ENCODE results near the gene DCTPP1. TPM values are rescaled to one million over a fixed set of nuclear protein-coding genes. Genes with fewer than 3 reads are reported as not detected.
"Not testable (repeated sequence)": the region's sequence is repeated elsewhere in the genome, so short reads cannot be mapped to it uniquely, and the experiment has no call there.

The DCTPP1 gene
- total RNA-seq, 1 donor: 4.1 TPM

- Histone ChIP-seq H3K4me1 (ENCODE audit: insufficient read depth, low read length) (peaks cover 25% of the 10 kb centered on the region), H3K9me3 (ENCODE audit: low read depth, low read length) (no peaks in the 10 kb centered on the region), H3K27me3 (ENCODE audit: insufficient read depth, low read length) (no peaks in the 10 kb centered on the region), H3K4me3 (ENCODE audit: low read length) (peak overlapping the region; percentile 50)
Measured at GRCh38 chr16:30407804-30408534, 21.9 kb downstream of the DCTPP1 start.

- no peaks in the 10 kb centered on the region for H3K9me3 ChIP-seq (ENCODE audit: low read depth, low read length)
- peak within 1 kb of the TSS; percentile 50 for H3K4me3 ChIP-seq (ENCODE audit: low read length)
Measured at GRCh38 chr16:30407102-30407803, 22.6 kb downstream of the DCTPP1 start, which contains the start of gene ZNF771. Gene ZNF771 (plus strand): TSS chr16:30407606. CDS start chr16:30408054, 448 bp downstream.

DNA sequence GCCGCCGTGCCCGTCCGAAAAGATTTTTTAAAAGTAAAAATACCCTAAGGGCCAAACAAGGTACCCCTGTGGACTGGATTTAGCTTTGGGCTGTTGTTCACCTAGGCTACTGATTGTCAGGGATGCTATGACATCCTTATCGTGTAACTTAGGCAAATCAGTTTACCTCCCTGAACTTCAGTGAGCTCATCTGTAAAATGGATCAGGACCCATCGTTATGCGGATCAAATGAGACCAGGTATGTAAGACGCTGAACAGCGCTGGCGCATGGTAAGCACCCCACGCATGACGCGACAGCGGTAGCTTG, 23.1 kb downstream of the DCTPP1 start:
- H3K27me3 ChIP-seq (ENCODE audit: insufficient read depth, low read length): no peaks in the 10 kb centered on the region

More at GRCh38 chr16:30407102-30407803, 22.6 kb downstream of the DCTPP1 start, which contains the start of gene ZNF771:
- Histone ChIP-seq H3K27me3 (ENCODE audit: insufficient read depth, low read length) (no peaks in the 10 kb centered on the region), H3K4me1 (ENCODE audit: insufficient read depth, low read length) (peaks cover 27% of the 10 kb centered on the region)

DNA sequence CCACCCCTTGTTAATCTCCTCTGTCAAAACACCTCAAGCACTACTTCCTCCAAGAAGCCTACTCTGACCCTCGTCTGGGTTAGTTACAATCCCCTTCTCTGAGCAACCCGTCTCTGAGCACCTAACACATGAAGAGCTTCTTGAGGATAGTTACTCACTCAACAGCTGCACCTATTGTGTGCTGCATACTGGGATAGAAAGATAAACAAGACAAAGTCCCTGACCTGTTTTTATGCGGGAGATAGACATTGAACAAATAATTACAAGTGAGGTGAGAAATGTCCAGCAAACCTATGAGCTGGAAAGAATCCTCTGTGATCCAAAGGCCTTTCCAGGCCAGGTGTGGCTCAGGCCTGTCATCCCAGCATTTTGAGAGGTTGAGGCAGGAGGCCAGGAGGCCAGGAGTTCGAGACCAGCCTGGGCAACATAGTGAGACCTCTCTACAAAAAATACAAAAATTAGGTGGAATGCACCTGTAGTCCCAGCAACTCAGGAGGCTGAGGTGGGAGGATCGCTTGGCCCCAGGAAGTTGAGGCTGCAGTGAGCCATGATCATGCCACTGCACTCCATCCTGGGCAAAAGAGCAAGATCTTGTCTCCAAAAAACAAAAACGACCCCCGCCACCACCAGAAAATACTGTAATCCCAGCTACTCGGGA, 27.9 kb downstream of the DCTPP1 start:
- H3K4me1 ChIP-seq (ENCODE audit: insufficient read depth, low read length): peaks cover 42% of the 10 kb centered on the region
- no peaks in the 10 kb centered on the region for H3K9me3 ChIP-seq (ENCODE audit: low read depth, low read length)
- no peak overlapping the region for H3K4me3 ChIP-seq (ENCODE audit: low read length)
- no peaks in the 10 kb centered on the region for H3K27me3 ChIP-seq (ENCODE audit: insufficient read depth, low read length)

More for the DNA sequence above, 23.1 kb downstream of the DCTPP1 start:
- H3K4me3 ChIP-seq (ENCODE audit: low read length): peak overlapping the region; percentile 50
- no peaks in the 10 kb centered on the region for H3K9me3 ChIP-seq (ENCODE audit: low read depth, low read length)
- peaks cover 27% of the 10 kb centered on the region for H3K4me1 ChIP-seq (ENCODE audit: insufficient read depth, low read length)

DNA sequence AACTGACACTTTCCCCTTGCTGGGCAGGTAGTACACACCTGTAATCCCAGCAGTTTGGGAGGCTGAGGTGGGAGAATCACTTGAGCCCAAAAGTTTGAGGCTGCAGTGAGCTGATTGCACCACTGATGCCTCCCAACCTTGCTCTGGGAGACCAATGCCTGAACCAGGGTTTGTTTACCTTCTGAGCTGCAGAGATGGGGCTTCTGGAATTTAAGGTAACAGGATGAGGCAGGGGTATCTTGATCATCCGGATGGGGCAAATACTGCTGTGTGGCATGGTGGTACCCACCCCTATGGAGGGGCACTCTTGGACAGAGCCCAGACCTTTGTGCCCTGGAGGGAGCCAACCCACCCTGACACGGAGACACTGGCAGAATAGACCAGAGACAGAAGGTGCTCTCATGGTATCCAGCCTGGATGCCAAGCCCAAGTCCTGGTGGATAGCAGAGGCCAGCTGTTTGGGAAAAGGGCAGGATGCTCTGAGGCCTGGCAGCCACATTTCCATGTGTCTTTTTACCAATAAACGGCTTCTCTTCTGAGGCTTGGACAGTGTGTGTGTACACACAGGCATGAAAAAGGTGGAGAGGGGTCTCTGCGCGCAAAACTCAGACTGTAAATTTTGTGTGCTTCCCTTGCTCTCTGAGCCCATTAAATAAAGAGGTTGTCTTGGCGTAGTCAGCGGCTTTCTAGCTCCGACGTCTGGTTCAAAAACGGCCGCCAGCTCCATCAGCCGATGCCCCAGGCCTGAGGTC, 30.2 kb downstream of the DCTPP1 start:
- H3K9me3 ChIP-seq (ENCODE audit: low read depth, low read length): no peaks in the 10 kb centered on the region
- no peaks in the 10 kb centered on the region for H3K27me3 ChIP-seq (ENCODE audit: insufficient read depth, low read length)
- peak overlapping the region; percentile 62 for H3K4me3 ChIP-seq (ENCODE audit: low read length)
- H3K4me1 ChIP-seq (ENCODE audit: insufficient read depth, low read length): peaks cover 52% of the 10 kb centered on the region

- H3K27me3 ChIP-seq (ENCODE audit: insufficient read depth, low read length): no peaks in the 10 kb centered on the region
- H3K4me3 ChIP-seq (ENCODE audit: low read length): no peak overlapping the region
- no peaks in the 10 kb centered on the region for H3K9me3 ChIP-seq (ENCODE audit: low read depth, low read length)
- H3K4me1 ChIP-seq (ENCODE audit: insufficient read depth, low read length): peaks cover 52% of the 10 kb centered on the region
Measured at GRCh38 chr16:30398661-30399434, 31.0 kb downstream of the DCTPP1 start.

- Histone ChIP-seq H3K4me3 (ENCODE audit: low read length) (no peak overlapping the region), H3K27me3 (ENCODE audit: insufficient read depth, low read length) (no peaks in the 10 kb centered on the region), H3K4me1 (ENCODE audit: insufficient read depth, low read length) (peaks cover 48% of the 10 kb centered on the region), H3K9me3 (ENCODE audit: low read depth, low read length) (no peaks in the 10 kb centered on the region)
Measured at GRCh38 chr16:30397776-30398660, 31.8 kb downstream of the DCTPP1 start.

- Histone ChIP-seq H3K4me1 (ENCODE audit: insufficient read depth, low read length) (peaks cover 45% of the 10 kb centered on the region), H3K9me3 (ENCODE audit: low read depth, low read length) (no peaks in the 10 kb centered on the region), H3K27me3 (ENCODE audit: insufficient read depth, low read length) (no peaks in the 10 kb centered on the region), H3K4me3 (ENCODE audit: low read length) (no peak overlapping the region)
Measured at GRCh38 chr16:30397056-30397455, 32.8 kb downstream of the DCTPP1 start.

DNA sequence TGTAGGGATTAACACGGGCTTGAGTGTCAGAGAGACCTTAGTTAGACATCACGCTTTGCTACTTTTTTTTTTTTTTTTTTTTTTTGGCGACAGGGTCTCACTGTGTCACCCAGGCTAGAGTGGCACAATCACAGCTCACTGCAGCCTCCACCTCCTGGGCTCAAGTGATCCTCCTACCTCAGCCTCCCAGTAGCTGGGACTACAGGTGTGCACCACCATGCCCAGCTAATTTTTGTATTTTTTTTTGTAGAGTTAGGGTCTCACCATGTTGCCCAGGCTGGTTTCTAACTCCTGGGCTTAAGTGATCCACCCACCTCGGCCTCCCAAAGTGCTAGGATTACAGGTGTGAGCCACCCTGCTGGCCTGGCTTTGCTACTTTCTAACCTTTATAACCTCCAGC, 33.2 kb downstream of the DCTPP1 start:
- H3K9me3 ChIP-seq (ENCODE audit: low read depth, low read length); H3K4me3 ChIP-seq (ENCODE audit: low read length); H3K27me3 ChIP-seq (ENCODE audit: insufficient read depth, low read length): not testable (repeated sequence)
- H3K4me1 ChIP-seq (ENCODE audit: insufficient read depth, low read length): peaks cover 45% of the 10 kb centered on the region

DNA sequence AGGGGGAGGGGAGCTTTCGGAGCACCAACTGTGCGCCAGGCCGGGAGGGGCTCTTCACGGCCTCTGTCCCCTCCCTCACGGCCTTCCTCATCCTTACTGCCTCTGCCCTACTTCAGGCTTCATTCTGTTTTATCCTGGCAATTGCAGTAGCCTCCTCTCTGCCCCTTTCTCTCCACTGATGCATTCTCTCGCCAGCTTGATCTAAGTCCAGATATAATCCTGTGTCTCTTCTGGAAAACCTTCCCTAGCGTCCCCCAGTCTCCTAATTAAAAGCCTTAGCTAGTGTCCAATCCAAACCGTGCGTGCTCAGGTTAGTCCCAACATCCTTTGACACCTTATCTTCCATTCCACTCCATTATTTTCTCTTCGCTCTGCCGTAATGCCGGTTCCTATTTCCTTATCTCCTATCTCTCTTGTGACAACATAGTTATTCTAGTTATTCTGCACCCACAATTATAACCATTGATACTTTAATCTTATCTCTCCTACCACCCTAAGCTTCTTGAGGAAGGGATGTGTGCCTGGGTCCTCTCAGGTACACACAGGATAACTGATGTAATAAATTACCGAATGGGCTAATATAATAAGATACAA, 33.7 kb downstream of the DCTPP1 start:
- peaks cover 43% of the 10 kb centered on the region for H3K4me1 ChIP-seq (ENCODE audit: insufficient read depth, low read length)
- H3K27me3 ChIP-seq (ENCODE audit: insufficient read depth, low read length): no peaks in the 10 kb centered on the region
- no peaks in the 10 kb centered on the region for H3K9me3 ChIP-seq (ENCODE audit: low read depth, low read length)
- peak overlapping the region; percentile 58 for H3K4me3 ChIP-seq (ENCODE audit: low read length)

GRCh38 chr16:30395155-30395991, 34.5 kb downstream of the DCTPP1 start, which contains the start of gene ZNF48:
Gene ZNF48 (plus strand): TSS chr16:30395420. CDS start chr16:30395795, 375 bp downstream.
- Histone ChIP-seq H3K4me1 (ENCODE audit: insufficient read depth, low read length) (peaks cover 36% of the 10 kb centered on the region), H3K27me3 (ENCODE audit: insufficient read depth, low read length) (no peaks in the 10 kb centered on the region), H3K4me3 (ENCODE audit: low read length) (peak within 1 kb of the TSS; percentile 58), H3K9me3 (ENCODE audit: low read depth, low read length) (no peaks in the 10 kb centered on the region)

DNA sequence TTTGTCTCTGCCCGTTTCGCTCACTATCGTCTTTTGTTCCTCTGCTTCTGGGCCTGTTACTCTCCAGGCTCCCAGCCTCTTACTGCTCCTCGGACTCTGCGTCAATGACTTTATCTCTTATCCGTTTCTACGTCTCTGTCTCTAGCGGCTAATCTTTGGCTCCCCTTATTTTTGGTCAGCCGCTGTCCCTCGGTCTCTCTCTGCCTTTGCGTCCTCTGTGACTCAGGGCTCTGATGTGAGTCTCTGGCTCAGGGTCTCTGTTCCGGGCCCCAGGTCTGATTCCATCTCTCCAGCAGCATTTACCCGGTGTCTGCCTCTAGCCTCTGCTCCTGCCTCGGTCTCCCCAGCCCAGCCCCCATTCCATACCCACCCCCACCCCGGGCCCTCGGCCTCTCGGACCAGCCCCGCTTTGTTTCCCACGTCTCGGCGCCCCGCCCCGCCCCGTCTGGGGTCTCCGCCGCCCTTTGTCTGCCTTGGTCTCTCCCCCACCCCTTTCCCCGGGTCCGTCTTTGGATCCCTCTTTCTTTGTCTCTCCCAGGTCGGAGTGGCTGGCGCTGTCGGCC, 35.2 kb downstream of the DCTPP1 start:
- peaks cover 29% of the 10 kb centered on the region for H3K4me1 ChIP-seq (ENCODE audit: insufficient read depth, low read length)
- H3K27me3 ChIP-seq (ENCODE audit: insufficient read depth, low read length): no peaks in the 10 kb centered on the region
- H3K4me3 ChIP-seq (ENCODE audit: low read length): peak overlapping the region; percentile 58
- H3K9me3 ChIP-seq (ENCODE audit: low read depth, low read length): no peaks in the 10 kb centered on the region

Data from mononuclear cell (primary cell).